Lower leg skin (tissue), 4 donors: Measurements from ENCODE around the gene CDK18. TPM values are rescaled to one million over a fixed set of nuclear protein-coding genes. Genes with fewer than 3 reads are reported as not detected.

ENCODE experiments used
- DNase-seq, 2 donors: peaks; one replicate each; pipeline ENCODE4 v3.0.0-alpha.2; 2019; ENCODE audit warnings: low spot score in 2 of 2
- H3K4me3 ChIP-seq: fragments of 200-600 bp; sonication (generic); 2 replicates; pipeline ENCODE4 v1.5.1; 2017; ENCODE audit warnings: mild to moderate bottlenecking, low read depth; ENCODE audit not compliant: poor library complexity, severe bottlenecking
- POLR2A ChIP-seq, 2 donors: fragments of 450-650 bp; IDR thresholded peaks; one replicate each; pipeline ENCODE4 v1.6.1; 2016 to 2017; ENCODE audit warnings: antibody characterized with exemption in 2 of 2, mild to moderate bottlenecking in 1 of 2, moderate library complexity in 1 of 2
- WGBS, 2 donors: methylation state at CpG; one replicate each; pipeline ENCODE4 v1.1.5; 2018; 5-methylcytosine and 5-hydroxymethylcytosine counted together
- intact Hi-C: fragments of 100-400 bp; cut with DNase I; formaldehyde crosslinking; loops from one replicate; pipeline ENCODE4 v1.15.0; 2023; ENCODE audit warnings: low total_unique reads
- total RNA-seq, 4 donors: library from RNA; depleted of rRNA; stranded (reverse); fragments of >200 nt; gene quantifications; one replicate each; pipeline ENCODE4 v1.1.0, GENCODE V29; 2016
- TF ChIP-seq, protein P1 (sequence below), 3 donors: fragments of 450-650 bp; IDR thresholded peaks; one replicate each; pipeline ENCODE4 v1.5.1; 2016; ENCODE audit warnings: antibody characterized with exemption in 3 of 3, mild to moderate bottlenecking in 3 of 3, moderate library complexity in 2 of 3

CDK18 gene
- 1 to 10 TPM; 4.5 to 6.5 (median 5.1) TPM for total RNA-seq

DNA sequence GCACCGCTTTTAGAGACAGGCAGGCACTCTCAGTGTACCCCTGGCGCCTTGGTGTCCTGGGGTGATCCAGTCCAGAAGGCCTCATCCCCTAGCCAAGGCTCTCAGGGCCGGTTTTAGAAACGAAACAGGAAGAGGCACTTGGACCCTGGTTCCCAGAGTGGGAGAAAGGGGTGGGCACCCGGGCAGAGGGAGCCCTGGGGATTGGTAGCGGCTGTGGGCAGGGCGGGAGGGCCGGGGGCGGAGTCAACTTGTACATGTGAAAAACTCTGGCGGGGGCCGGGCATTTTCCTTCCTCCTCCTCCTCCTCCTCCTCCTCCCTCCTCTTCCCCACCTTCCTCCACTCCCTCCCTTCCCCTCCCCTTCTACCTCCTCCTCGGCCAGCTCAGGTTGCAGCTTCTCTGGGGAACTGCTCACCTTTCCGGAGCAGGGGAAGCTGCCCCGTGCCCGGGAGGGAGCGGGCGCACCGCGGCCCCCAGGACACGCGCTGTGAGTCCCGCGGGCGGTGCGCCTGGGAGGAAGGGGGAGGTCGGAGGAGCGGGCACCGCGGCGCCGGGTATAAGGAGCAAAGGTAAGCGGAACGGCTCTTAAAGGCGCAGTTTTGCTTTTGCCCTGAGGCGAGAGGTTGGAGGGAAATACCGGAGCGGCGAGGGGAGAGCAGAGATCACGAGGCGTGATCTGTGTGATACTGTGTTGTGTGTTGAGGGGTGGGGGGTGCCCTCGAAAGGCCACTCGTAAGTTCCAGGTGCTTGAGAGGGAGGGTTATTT, at the start of gene CDK18:
Gene CDK18, plus strand, starts transcription at position 359 of the 765 bp plus-strand sequence. CDS start 18,499 bp downstream, outside the sequence.
- 4% methylated on average over 37 to 38 of the region's 42 CpGs for WGBS, 2 donors
- intact Hi-C loops: no loop called here
- TF ChIP-seq, protein P1, sequence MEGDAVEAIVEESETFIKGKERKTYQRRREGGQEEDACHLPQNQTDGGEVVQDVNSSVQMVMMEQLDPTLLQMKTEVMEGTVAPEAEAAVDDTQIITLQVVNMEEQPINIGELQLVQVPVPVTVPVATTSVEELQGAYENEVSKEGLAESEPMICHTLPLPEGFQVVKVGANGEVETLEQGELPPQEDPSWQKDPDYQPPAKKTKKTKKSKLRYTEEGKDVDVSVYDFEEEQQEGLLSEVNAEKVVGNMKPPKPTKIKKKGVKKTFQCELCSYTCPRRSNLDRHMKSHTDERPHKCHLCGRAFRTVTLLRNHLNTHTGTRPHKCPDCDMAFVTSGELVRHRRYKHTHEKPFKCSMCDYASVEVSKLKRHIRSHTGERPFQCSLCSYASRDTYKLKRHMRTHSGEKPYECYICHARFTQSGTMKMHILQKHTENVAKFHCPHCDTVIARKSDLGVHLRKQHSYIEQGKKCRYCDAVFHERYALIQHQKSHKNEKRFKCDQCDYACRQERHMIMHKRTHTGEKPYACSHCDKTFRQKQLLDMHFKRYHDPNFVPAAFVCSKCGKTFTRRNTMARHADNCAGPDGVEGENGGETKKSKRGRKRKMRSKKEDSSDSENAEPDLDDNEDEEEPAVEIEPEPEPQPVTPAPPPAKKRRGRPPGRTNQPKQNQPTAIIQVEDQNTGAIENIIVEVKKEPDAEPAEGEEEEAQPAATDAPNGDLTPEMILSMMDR (IDR thresholded peaks at IDR 0.05): no peak
- TF ChIP-seq POLR2A (IDR thresholded peaks at IDR 0.05): no peak
- DNase-seq: peak; percentile 52 to 91
- peak within 1 kb of the TSS; percentile 55 for H3K4me3 ChIP-seq

DNA sequence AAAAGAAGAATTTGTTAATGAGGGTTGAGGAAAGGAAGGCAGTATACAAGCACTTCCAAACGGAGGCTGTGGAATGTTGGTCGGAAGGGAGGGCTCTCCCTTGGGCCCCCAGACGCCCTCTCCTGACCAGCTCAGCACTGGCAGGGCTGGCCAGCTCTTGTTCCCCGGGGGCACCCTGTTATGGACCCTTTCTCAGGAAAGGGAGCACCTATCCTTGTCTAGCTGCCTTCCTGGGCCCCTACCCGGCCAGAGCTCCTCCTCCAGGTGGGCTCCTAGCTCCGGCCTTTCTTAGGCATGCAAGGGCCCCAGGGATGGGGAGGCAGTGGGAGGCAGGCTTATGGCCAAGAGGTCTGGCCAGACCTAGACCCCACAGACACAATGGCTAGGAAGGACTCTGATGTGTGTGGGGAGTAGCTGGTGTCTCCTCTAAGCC, 49.5 kb upstream of the CDK18 start:
- TF ChIP-seq, protein P1 (IDR thresholded peaks at IDR 0.05): no peak
- no peak for TF ChIP-seq POLR2A (IDR thresholded peaks at IDR 0.05)
- WGBS, 2 donors: 18% methylated on average over 6 of the region's 6 CpGs
- intact Hi-C loops: no loop called here
- no peak for DNase-seq
- no peak overlapping the region for H3K4me3 ChIP-seq

DNA sequence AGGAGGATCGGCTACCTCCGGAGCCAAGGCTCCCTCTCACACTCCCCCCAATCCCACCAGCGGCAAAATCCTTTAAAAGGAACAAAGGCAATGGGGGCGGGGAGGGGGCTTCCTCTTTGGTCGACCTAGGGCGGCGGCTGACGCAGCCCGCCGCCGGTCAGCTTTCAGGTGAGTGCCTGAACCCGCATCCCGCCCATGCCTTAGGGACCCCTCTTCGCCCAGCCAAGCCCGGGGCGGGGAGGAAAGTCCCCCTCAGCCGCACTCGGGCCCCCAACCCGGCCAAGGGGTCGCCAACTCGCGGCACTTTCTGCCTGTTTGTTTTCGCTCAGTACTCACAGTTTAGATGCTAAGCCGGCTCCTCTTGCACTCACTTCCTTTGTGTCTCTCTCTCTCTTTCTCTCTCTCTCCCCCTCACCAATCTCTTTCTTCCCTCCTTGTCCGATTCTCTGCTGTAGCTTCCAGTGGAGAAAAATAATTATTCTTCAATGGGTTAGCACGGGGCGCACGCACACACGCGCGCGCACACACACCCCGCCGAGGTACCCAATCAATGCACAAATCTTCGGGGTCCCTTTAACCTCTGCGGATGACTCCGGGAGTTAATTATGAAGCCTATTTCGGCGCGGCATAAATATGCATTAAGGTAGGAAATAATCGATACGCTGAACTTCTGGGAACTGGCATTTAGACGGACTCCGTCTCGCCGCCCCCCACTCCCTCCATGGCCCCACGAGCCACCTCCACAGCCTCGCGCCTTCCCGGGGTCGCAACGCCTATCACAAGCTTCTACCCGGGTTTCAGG, 48.7 kb upstream of the CDK18 start, which contains the start of gene BLACAT1:
Gene BLACAT1, minus strand, starts transcription at position 465 of the 802 bp plus-strand sequence.
- intact Hi-C loops: no loop called here
- WGBS, 2 donors: 4 to 6% methylated on average over 43 to 53 of the region's 53 CpGs
- no peak for DNase-seq
- H3K4me3 ChIP-seq: no peak within 1 kb of the TSS
- TF ChIP-seq, protein P1 (IDR thresholded peaks at IDR 0.05): no peak
- no peak for TF ChIP-seq POLR2A (IDR thresholded peaks at IDR 0.05)

DNA sequence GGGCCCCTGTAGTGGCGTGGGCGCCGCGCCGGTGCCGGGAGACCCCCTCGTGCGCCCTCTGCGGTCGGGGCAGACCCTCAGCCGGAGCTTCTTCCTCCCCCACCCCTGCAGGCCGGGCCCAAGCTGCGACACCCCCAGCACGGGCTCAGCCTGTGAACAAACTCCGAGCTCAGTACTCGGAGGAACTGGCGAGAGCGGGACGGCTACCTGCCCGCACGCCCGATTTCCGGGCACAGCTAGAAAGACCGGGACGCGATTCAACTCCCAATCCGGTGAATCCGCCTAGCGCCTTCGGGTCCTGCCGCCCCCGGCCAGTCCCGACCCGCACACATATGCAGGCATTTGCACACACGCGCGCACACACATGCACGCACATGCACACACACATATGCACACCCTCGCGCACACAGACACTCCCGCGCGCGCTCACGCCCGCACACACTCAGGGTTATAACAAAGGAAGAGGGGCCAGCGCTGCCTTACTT, 48.0 kb upstream of the CDK18 start:
- 1 to 2% methylated on average over 29 to 30 of the region's 47 CpGs for WGBS, 2 donors
- TF ChIP-seq POLR2A (IDR thresholded peaks at IDR 0.05): no peak
- TF ChIP-seq, protein P1 (IDR thresholded peaks at IDR 0.05): no peak
- intact Hi-C loops: no loop called here
- DNase-seq: no peak
- H3K4me3 ChIP-seq: no peak overlapping the region

DNA sequence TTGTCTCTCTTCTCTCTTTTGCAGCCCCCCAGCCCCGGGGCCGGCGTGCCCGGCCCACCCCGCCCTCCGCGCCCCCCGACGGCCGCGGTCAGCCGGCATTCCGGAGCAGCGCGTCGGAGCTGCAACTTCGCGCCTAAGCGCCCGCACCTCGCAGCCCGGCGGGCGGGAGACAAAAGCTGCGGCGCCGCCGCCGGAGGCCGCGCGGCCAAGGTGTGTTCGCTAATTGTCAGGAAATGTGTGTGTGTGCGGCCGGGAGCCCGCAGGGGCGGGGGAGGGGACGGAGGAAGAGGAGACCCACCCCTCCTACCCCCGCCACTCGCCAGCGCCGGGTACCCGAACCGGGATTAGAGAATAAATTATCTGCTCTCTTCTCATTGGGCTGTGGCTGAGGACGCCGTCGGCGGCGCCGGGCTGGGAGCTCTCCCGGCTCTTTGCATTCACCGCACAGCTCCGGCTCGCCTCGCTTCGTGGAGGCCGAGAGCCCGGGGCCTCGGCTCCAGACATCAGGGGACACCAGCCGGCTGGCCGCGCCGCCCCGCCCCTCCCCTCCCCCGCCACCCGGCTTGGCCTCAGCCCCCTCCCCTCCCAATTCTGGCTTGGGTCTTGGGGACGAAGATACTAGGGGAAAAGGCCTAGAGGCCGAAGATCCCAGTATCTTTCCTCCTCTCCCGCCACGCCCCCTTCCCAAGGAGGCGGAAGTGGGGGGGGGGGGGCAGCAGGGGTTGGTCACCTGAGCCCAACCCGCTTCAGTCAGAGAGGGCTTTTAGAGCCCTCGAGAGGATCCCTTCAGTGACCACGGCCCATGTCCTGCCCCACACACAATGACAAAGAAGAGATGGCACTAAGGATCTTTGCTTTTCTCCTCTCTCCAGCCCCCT, 47.4 kb upstream of the CDK18 start:
- intact Hi-C loops: no loop called here
- DNase-seq: no peak
- H3K4me3 ChIP-seq: no peak overlapping the region
- TF ChIP-seq, protein P1 (IDR thresholded peaks at IDR 0.05): no peak
- TF ChIP-seq POLR2A (IDR thresholded peaks at IDR 0.05): no peak
- WGBS, 2 donors: 1% methylated on average over 29 to 33 of the region's 74 CpGs
